NCI-H2107 treated with DMSO at 0.1 percent for 48 hours (cell line): Measurements from ENCODE around the gene SHROOM3.

Source experiments
- DNase-seq: peaks from one replicate; lab custom pipeline; 2025; ENCODE audit not compliant: unreplicated experiment; lab: John Stamatoyannopoulos, UW

The SHROOM3 gene

GRCh38 chr4:76536373-76536689 lies 101.3 kb downstream of the SHROOM3 start:
- DNase-seq: no peak

- DNase-seq: no peak
Measured at GRCh38 chr4:76538296-76538695, 103.3 kb downstream of the SHROOM3 start.

GRCh38 chr4:76539979-76540378 lies 105.0 kb downstream of the SHROOM3 start:
- no peak for DNase-seq

- no peak for DNase-seq
Measured at GRCh38 chr4:76540486-76540885, 105.5 kb downstream of the SHROOM3 start.

GRCh38 chr4:76543378-76543777 lies 108.3 kb downstream of the SHROOM3 start:
- no peak for DNase-seq

- DNase-seq: no peak
Measured at GRCh38 chr4:76544725-76545124, 109.7 kb downstream of the SHROOM3 start.

GRCh38 chr4:76545226-76545884 lies 110.3 kb downstream of the SHROOM3 start:
- DNase-seq: no peak

- DNase-seq: no peak
Measured at GRCh38 chr4:76546327-76546726, 111.3 kb downstream of the SHROOM3 start.

GRCh38 chr4:76546759-76547742 lies 112.0 kb downstream of the SHROOM3 start:
- DNase-seq: peak; percentile 50

GRCh38 chr4:76548704-76549103 lies 113.7 kb downstream of the SHROOM3 start:
- DNase-seq: no peak

- DNase-seq: no peak
Measured at GRCh38 chr4:76549765-76550164, 114.7 kb downstream of the SHROOM3 start.

- DNase-seq: no peak
Measured at GRCh38 chr4:76550966-76551780, 116.1 kb downstream of the SHROOM3 start.

GRCh38 chr4:76554630-76555029 lies 119.6 kb downstream of the SHROOM3 start:
- no peak for DNase-seq

GRCh38 chr4:76556452-76556851 lies 121.4 kb downstream of the SHROOM3 start:
- no peak for DNase-seq

- DNase-seq: no peak
Measured at GRCh38 chr4:76558396-76559235, 123.6 kb downstream of the SHROOM3 start.

- no peak for DNase-seq
Measured at GRCh38 chr4:76559236-76560071, 124.4 kb downstream of the SHROOM3 start.

GRCh38 chr4:76562161-76562560 lies 127.1 kb downstream of the SHROOM3 start:
- DNase-seq: no peak

GRCh38 chr4:76562836-76563453 lies 127.9 kb downstream of the SHROOM3 start:
- DNase-seq: no peak

- peak; percentile 10 for DNase-seq
Measured at GRCh38 chr4:76563454-76564122, 128.6 kb downstream of the SHROOM3 start.
